ENCODE data around the gene MYO5A.

The MYO5A gene

DNA sequence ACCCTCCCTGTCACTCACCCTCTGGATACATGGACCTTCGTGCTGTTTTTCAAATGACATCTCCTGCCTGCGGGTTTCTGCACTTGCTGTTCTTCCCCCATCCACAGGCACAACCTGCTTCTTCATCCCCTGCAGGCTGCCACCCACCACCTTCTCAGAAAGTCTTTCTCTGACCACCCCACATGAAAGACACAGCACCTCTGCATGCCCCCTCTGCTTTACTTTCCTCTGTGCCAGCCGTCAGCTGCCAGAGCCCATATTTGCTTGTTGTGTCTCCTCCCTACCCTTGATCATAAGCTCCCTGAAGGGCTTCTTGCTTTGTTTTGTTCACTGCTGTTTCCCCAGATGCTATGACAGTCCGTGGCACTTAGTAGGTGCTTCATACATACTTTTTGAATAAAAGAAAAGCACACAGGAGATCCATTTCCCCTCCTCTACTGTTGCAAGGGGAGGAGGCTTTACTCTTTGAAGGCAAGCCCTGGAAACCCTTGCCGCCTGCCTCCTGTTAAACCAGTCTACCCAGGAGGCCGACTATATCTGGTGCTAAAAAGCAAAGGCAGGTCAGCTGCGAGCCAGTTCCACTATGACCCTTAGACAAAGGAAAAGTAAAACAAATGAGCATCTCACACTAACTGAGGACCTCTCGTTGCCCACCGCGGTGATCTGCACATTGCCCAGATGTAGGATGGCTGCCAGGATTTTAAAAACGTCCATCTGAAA lies 265.0 kb downstream of the MYO5A start:
- no peak for DNase-seq (ENCODE audit: extremely low read depth in 1 of 2, low read depth in 1 of 2)

- no peak for DNase-seq (ENCODE audit: extremely low read depth in 1 of 2, low read depth in 1 of 2)
Measured at GRCh38 chr15:52262364-52262763, 266.3 kb downstream of the MYO5A start.

DNA sequence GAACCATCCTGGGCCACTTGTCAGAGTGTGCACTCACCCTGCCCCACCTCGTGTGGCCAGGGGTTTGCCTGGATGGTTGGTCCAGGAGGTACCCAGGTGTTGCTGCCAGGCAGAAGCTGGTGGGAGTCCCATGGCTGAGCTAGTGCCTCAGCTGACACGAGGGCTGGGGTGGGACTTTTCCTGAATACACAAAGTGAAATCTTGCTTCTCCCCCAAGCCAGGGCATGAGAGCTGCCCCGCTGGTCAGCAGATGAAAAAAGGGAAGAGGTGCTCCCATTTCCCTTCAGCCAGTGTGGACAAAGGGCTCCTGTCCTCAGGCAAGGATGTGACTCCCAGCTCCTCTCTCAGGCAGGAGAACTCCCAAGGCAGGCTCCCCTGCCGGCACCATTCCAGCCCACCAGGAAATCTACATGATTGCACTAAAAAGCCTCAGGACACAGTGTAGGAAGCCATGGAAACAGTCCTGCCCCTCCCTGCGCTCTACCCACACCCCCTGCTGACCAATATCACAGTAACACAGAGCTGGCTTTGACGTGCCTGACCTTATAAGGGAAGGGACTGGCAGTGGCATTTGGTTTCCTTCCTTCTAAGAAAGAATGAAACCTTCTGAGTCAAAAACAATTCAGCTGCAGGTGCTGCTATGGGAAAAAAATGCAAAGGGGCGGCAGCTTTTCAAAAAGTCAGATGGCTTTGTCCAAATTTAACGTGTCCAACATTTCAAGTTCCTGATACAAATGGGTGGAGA lies 267.0 kb downstream of the MYO5A start:
- DNase-seq (ENCODE audit: extremely low read depth in 1 of 2, low read depth in 1 of 2) = no peak

DNA sequence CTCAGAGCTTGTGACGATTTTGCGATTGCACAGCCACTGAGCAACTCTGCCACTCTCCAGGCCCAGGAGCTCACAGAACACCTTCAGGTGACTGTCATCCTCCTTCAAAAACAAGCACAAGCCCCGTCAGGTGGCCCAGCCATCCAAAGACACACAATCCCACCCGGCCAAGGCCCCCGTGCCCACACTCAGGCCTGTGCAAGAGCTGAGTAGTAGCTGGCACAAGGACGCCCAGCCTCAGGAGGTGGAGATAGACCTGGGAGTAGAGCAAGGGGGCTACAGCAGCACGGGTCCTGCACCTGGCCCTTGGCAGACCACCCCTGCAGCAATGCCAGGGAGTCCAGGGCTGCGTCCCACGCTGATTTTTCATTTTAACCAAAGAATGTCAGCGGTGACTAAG lies 267.7 kb downstream of the MYO5A start:
- DNase-seq (ENCODE audit: extremely low read depth in 1 of 2, low read depth in 1 of 2) = no peak

- DNase-seq (ENCODE audit: extremely low read depth in 1 of 2, low read depth in 1 of 2) = no peak
Measured at GRCh38 chr15:52259503-52259902, 269.2 kb downstream of the MYO5A start.

DNA sequence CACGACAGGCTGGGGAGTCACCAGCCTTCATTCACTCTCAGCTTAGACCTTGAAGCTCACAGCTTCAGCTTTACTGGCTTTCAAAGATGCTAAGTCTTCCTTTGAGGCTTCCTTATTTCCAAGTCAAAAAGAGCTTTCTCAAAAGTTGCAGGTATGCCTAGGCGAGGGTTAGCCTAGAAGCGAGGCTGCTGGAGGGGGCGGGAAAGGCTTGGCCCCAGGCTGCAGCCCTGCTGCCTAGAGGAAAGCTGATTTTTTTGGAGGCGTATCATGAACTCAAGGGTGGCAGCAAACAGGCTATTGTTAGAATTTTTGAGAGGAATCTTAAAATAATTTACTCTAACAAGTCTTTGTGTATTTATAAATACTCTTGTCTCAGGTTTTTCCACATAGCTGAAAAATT lies 270.2 kb downstream of the MYO5A start:
- no peak for DNase-seq (ENCODE audit: extremely low read depth in 1 of 2, low read depth in 1 of 2)

DNA sequence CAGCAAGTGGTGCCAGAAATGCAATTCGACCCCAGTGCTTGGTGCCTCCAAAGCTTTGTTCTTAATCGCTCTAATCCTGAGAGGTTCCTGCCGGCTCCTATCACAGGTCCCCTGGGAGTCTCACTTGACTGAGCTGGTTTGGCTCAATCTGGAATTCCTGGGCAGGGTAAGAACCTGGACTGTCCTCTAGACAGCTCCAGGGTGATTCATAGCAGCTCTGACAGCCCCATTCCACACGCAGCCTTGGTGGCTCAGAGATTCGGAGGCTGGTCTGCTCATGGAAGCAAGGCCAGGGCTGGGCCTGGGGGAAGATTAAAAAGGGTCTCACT lies 271.0 kb downstream of the MYO5A start:
- DNase-seq (ENCODE audit: extremely low read depth in 1 of 2, low read depth in 1 of 2) = no peak

All from activated CD8-positive, alpha-beta memory T cell treated with anti-CD3 and anti-CD28 coated beads for 1 hour (primary cell).